Liver (tissue), 3 donors: ENCODE data around the gene OR4D10.

Source experiments
- FOXA1 ChIP-seq: IDR thresholded peaks from 2 replicates; pipeline ENCODE4 v1.6.1; 2016; ENCODE audit warnings: antibody characterized with exemption
- FOXA2 ChIP-seq: IDR thresholded peaks from 2 replicates; pipeline ENCODE4 v1.6.1; 2016; ENCODE audit warnings: antibody characterized with exemption
- GABPA ChIP-seq, 2 donors: IDR thresholded peaks in 1 of 2; conservative IDR thresholded peaks in 1 of 2; 2 replicates each; pipeline ENCODE4 v1.6.1; 2016; ENCODE audit warnings: antibody characterized with exemption in 2 of 2, mild to moderate bottlenecking in 1 of 2, moderate library complexity in 1 of 2
- NR2F2 ChIP-seq: IDR thresholded peaks from 2 replicates; pipeline ENCODE4 v1.6.1; 2016; ENCODE audit warnings: antibody characterized with exemption
- RAD21 ChIP-seq, 2 donors: IDR thresholded peaks; 2 replicates each; pipeline ENCODE4 v1.6.1; 2016; ENCODE audit warnings: antibody characterized with exemption in 2 of 2, mild to moderate bottlenecking in 2 of 2
- SP1 ChIP-seq: IDR thresholded peaks from 2 replicates; pipeline ENCODE4 v1.6.1; 2018; ENCODE audit warnings: antibody characterized with exemption, mild to moderate bottlenecking
- TAF1 ChIP-seq: conservative IDR thresholded peaks from 2 replicates; pipeline ENCODE4 v1.6.1; 2016; ENCODE audit warnings: antibody characterized with exemption, mild to moderate bottlenecking
- YY1 ChIP-seq: IDR thresholded peaks from 2 replicates; pipeline ENCODE4 v1.6.1; 2016; ENCODE audit warnings: antibody characterized with exemption, mild to moderate bottlenecking
- TF ChIP-seq, protein P1 (sequence below): fragments of 150-350 bp; IDR thresholded peaks from 2 replicates; pipeline ENCODE4 v1.5.1; 2017; ENCODE audit warnings: improper control_type of control experiment, low read depth, low read length; ENCODE audit not compliant: missing input control
- TF ChIP-seq, protein P2 (sequence below): IDR thresholded peaks from 2 replicates; pipeline ENCODE4 v1.6.1; 2016; ENCODE audit warnings: antibody characterized with exemption, mild to moderate bottlenecking
- TF ChIP-seq, protein P3 (sequence below): IDR thresholded peaks from 2 replicates; pipeline ENCODE4 v1.6.1; 2016; ENCODE audit warnings: antibody characterized with exemption
- TF ChIP-seq, protein P4 (sequence below): IDR thresholded peaks from 2 replicates; pipeline ENCODE4 v1.6.1; 2016; ENCODE audit warnings: antibody characterized with exemption
- TF ChIP-seq, protein P5 (sequence below): IDR thresholded peaks from 2 replicates; pipeline ENCODE4 v1.6.1; 2016; ENCODE audit warnings: antibody characterized with exemption
- donor health status: healthy.
- donor health status: healthy.

DNA sequence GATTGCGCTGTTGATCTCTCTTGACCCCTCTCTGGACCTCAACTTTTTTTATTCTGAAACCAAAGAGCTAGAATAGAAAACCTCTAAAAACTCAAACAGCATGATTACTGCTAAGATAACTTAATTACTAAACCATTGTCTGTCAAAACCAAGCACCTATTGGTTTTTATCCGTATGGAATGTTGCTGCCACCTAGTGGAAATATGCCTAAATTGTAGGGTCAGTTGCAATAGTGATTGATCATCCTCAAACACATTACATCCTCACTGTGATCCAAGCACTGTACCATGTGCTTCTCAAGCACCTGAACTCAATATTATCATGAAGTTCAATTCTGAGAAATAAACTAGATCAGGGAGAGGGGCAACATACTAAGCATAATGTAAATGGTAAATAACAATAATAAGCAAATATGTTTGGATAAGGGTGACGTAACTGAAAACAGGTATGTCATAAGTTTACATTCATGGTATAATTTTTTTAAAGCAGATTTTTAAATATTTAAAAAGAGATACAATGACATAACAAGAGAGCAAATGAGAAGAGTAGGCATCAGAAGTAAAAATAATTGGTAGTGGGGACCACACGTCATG, 43.1 kb upstream of the OR4D10 start:
- TF ChIP-seq, protein P1, sequence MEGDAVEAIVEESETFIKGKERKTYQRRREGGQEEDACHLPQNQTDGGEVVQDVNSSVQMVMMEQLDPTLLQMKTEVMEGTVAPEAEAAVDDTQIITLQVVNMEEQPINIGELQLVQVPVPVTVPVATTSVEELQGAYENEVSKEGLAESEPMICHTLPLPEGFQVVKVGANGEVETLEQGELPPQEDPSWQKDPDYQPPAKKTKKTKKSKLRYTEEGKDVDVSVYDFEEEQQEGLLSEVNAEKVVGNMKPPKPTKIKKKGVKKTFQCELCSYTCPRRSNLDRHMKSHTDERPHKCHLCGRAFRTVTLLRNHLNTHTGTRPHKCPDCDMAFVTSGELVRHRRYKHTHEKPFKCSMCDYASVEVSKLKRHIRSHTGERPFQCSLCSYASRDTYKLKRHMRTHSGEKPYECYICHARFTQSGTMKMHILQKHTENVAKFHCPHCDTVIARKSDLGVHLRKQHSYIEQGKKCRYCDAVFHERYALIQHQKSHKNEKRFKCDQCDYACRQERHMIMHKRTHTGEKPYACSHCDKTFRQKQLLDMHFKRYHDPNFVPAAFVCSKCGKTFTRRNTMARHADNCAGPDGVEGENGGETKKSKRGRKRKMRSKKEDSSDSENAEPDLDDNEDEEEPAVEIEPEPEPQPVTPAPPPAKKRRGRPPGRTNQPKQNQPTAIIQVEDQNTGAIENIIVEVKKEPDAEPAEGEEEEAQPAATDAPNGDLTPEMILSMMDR: peak; percentile 94
- no peak for TF ChIP-seq SP1
- no peak for TF ChIP-seq FOXA1
- TF ChIP-seq GABPA (IDR thresholded peaks at IDR 0.05 in 1 of 2, conservative IDR thresholded peaks at IDR 0.05 in 1 of 2): no peak
- TF ChIP-seq RAD21 (IDR thresholded peaks at IDR 0.05): peak; percentile 98 to 99
- no peak for TF ChIP-seq FOXA2
- no peak for TF ChIP-seq YY1
- TF ChIP-seq, protein P2, sequence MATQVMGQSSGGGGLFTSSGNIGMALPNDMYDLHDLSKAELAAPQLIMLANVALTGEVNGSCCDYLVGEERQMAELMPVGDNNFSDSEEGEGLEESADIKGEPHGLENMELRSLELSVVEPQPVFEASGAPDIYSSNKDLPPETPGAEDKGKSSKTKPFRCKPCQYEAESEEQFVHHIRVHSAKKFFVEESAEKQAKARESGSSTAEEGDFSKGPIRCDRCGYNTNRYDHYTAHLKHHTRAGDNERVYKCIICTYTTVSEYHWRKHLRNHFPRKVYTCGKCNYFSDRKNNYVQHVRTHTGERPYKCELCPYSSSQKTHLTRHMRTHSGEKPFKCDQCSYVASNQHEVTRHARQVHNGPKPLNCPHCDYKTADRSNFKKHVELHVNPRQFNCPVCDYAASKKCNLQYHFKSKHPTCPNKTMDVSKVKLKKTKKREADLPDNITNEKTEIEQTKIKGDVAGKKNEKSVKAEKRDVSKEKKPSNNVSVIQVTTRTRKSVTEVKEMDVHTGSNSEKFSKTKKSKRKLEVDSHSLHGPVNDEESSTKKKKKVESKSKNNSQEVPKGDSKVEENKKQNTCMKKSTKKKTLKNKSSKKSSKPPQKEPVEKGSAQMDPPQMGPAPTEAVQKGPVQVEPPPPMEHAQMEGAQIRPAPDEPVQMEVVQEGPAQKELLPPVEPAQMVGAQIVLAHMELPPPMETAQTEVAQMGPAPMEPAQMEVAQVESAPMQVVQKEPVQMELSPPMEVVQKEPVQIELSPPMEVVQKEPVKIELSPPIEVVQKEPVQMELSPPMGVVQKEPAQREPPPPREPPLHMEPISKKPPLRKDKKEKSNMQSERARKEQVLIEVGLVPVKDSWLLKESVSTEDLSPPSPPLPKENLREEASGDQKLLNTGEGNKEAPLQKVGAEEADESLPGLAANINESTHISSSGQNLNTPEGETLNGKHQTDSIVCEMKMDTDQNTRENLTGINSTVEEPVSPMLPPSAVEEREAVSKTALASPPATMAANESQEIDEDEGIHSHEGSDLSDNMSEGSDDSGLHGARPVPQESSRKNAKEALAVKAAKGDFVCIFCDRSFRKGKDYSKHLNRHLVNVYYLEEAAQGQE: no peak
- TF ChIP-seq, protein P3, sequence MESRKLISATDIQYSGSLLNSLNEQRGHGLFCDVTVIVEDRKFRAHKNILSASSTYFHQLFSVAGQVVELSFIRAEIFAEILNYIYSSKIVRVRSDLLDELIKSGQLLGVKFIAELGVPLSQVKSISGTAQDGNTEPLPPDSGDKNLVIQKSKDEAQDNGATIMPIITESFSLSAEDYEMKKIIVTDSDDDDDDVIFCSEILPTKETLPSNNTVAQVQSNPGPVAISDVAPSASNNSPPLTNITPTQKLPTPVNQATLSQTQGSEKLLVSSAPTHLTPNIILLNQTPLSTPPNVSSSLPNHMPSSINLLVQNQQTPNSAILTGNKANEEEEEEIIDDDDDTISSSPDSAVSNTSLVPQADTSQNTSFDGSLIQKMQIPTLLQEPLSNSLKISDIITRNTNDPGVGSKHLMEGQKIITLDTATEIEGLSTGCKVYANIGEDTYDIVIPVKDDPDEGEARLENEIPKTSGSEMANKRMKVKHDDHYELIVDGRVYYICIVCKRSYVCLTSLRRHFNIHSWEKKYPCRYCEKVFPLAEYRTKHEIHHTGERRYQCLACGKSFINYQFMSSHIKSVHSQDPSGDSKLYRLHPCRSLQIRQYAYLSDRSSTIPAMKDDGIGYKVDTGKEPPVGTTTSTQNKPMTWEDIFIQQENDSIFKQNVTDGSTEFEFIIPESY: no peak
- TF ChIP-seq, protein P4, sequence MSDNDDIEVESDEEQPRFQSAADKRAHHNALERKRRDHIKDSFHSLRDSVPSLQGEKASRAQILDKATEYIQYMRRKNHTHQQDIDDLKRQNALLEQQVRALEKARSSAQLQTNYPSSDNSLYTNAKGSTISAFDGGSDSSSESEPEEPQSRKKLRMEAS: no peak
- no peak for TF ChIP-seq TAF1
- TF ChIP-seq, protein P5, sequence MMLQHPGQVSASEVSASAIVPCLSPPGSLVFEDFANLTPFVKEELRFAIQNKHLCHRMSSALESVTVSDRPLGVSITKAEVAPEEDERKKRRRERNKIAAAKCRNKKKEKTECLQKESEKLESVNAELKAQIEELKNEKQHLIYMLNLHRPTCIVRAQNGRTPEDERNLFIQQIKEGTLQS: no peak
- no peak for TF ChIP-seq NR2F2
